A549 (cell line): ENCODE measurements around the gene GAL3ST1. TPM values are rescaled to one million over a fixed set of nuclear protein-coding genes. Genes with fewer than 3 reads are reported as not detected.

ENCODE experiments used
- ATAC-seq, 2 experiments: fragments of 200-7000 bp in 1 of 2; fragments of >200 bp in 1 of 2; cut with Nextera tagmentation in 1 of 2; cut with Tn5 transposase in 1 of 2; 3 replicates each; pipeline versions ENCODE4 v1.8.0 to v1.9.1; 2018 to 2020; ENCODE audit warnings: mild to moderate bottlenecking in 1 of 2, moderate library complexity in 1 of 2
- CTCF ChIA-PET: fragments of 300-600 bp; sonication (Branson Sonifier 250); formaldehyde crosslinking; extraction: SDS; loops from one replicate; lab custom pipeline; 2021; ENCODE audit warnings: antibody characterized with exemption, inconsistent platforms; lab: Yijun Ruan, JAX
- POLR2A ChIA-PET: fragments of 350-600 bp; formaldehyde crosslinking; extraction: SDS; loops from one replicate; lab custom pipeline; 2021; ENCODE audit warnings: antibody characterized with exemption, inconsistent platforms; lab: Yijun Ruan, JAX
- DNase-seq, 2 experiments: peaks; one replicate each; pipeline versions ENCODE4 v3.0.0 to v3.0.0-alpha.2; 2011 to 2016; ENCODE audit warnings: low read depth in 1 of 2, low spot score in 1 of 2
- FAIRE-seq: peaks from 2 replicates; lab custom pipeline; 2011; peaks lifted over from hg19 to GRCh38; lab: Jason Lieb, UNC
- H3K27ac ChIP-seq, 2 experiments: fragments of >200 bp; sonication (Bioruptor Twin); formaldehyde crosslinking; 3 replicates each; pipeline ENCODE4 v1.5.1; 2016 to 2017
- H3K4me1 ChIP-seq: fragments of >200 bp; sonication (Bioruptor Twin); formaldehyde crosslinking; 3 replicates; pipeline ENCODE4 v1.6.1; 2016
- H3K4me2 ChIP-seq: fragments of >200 bp; sonication (Bioruptor Twin); formaldehyde crosslinking; 3 replicates; pipeline ENCODE4 v1.6.1; 2016
- H3K4me3 ChIP-seq: fragments of >200 bp; sonication (Bioruptor Twin); formaldehyde crosslinking; 3 replicates; pipeline ENCODE4 v1.5.1; 2016
- H3K9me3 ChIP-seq: fragments of >200 bp; sonication (Bioruptor Twin); formaldehyde crosslinking; 3 replicates; pipeline ENCODE4 v1.6.1; 2016
- BHLHE40 ChIP-seq: IDR thresholded peaks from 2 replicates; pipeline ENCODE4 v1.6.1; 2012; ENCODE audit warnings: low read depth, low read length, inconsistent platforms
- CBX8 ChIP-seq: fragments of 200-600 bp; sonication (generic); IDR thresholded peaks from 2 replicates; pipeline ENCODE4 v1.6.1; 2016
- CEBPB ChIP-seq, 2 experiments: fragments of >200 bp in 1 of 2; sonication (Bioruptor Twin) in 1 of 2; formaldehyde crosslinking in 1 of 2; IDR thresholded peaks; 2 replicates each; pipeline ENCODE4 v1.6.1; 2012 to 2016
- CHD2 ChIP-seq: fragments of 150-350 bp; IDR thresholded peaks from 2 replicates; pipeline ENCODE4 v1.6.1; 2014; ENCODE audit warnings: low read length; ENCODE audit not compliant: partially characterized antibody
- EHMT2 ChIP-seq: fragments of 200-600 bp; sonication (generic); IDR thresholded peaks from 2 replicates; pipeline ENCODE4 v1.6.1; 2016; ENCODE audit warnings: antibody characterized with exemption, low read depth, mild to moderate bottlenecking, moderate library complexity
- EP300 ChIP-seq, 2 experiments: fragments of >200 bp; sonication (Bioruptor Twin); formaldehyde crosslinking; IDR thresholded peaks; 2 replicates in 1 of 2; 3 replicates in 1 of 2; pipeline ENCODE4 v1.6.1; 2016 to 2017
- FOXS1 ChIP-seq: fragments of 250-450 bp; sonication (Bioruptor Pico); IDR thresholded peaks from 2 replicates; pipeline ENCODE4 v1.5.0; 2020; ENCODE audit warnings: mild to moderate bottlenecking, moderate library complexity
- HEYL ChIP-seq: fragments of 250-450 bp; sonication (Bioruptor Pico); IDR thresholded peaks from 2 replicates; pipeline ENCODE4 v1.8.0; 2021; ENCODE audit warnings: mild to moderate bottlenecking, moderate library complexity
- HOXB5 ChIP-seq: fragments of 250-450 bp; sonication (Bioruptor Pico); IDR thresholded peaks from 2 replicates; pipeline ENCODE4 v1.5.0; 2020; ENCODE audit warnings: mild to moderate bottlenecking, moderate library complexity
- KDM1A ChIP-seq: fragments of 200-600 bp; sonication (generic); IDR thresholded peaks from 2 replicates; pipeline ENCODE4 v1.6.1; 2016; ENCODE audit warnings: low read depth, mild to moderate bottlenecking
- MAFK ChIP-seq: fragments of 450-650 bp; IDR thresholded peaks from 2 replicates; pipeline ENCODE4 v1.6.1; 2014; ENCODE audit not compliant: partially characterized antibody
- MYC ChIP-seq: IDR thresholded peaks from 2 replicates; pipeline ENCODE4 v1.6.1; 2012; ENCODE audit warnings: mild to moderate bottlenecking, inconsistent platforms, low read length, improper control_type of control experiment, borderline replicate concordance
- NFE2L2 ChIP-seq: fragments of 150-350 bp; conservative IDR thresholded peaks from 2 replicates; pipeline ENCODE4 v1.6.1; 2014; ENCODE audit warnings: low read length
- NPAS2 ChIP-seq: fragments of 250-450 bp; sonication (Bioruptor Pico); IDR thresholded peaks from 2 replicates; pipeline ENCODE4 v1.8.0; 2022; ENCODE audit warnings: mild to moderate bottlenecking, moderate library complexity, borderline replicate concordance
- PHF8 ChIP-seq: fragments of 200-600 bp; sonication (generic); IDR thresholded peaks from 2 replicates; pipeline ENCODE4 v1.6.1; 2016; ENCODE audit warnings: low read depth, mild to moderate bottlenecking, antibody characterized with exemption, moderate library complexity, borderline replicate concordance
- POLR2AphosphoS2 ChIP-seq: conservative IDR thresholded peaks from 2 replicates; pipeline ENCODE4 v1.6.1; 2012; ENCODE audit warnings: low read length, improper control_type of control experiment, inconsistent platforms
- RARB ChIP-seq: fragments of 250-450 bp; sonication (Bioruptor Pico); IDR thresholded peaks from 2 replicates; pipeline ENCODE4 v1.8.0; 2021; ENCODE audit warnings: mild to moderate bottlenecking, moderate library complexity
- RCOR1 ChIP-seq: fragments of 150-350 bp; IDR thresholded peaks from 2 replicates; pipeline ENCODE4 v1.6.1; 2014; ENCODE audit warnings: antibody characterized with exemption, low read length, low read depth
- TP53 ChIP-seq: fragments of 250-450 bp; sonication (Bioruptor Pico); IDR thresholded peaks from 2 replicates; pipeline ENCODE4 v1.5.0; 2021; ENCODE audit warnings: mild to moderate bottlenecking, moderate library complexity
- ZC3H11A ChIP-seq: fragments of 450-650 bp; IDR thresholded peaks from 2 replicates; pipeline ENCODE4 v1.6.1; 2014; ENCODE audit warnings: antibody characterized with exemption, mild to moderate bottlenecking
- ZNF302 ChIP-seq: fragments of 250-450 bp; sonication (Bioruptor Pico); IDR thresholded peaks from 2 replicates; pipeline ENCODE4 v1.9.0; 2021; ENCODE audit warnings: inconsistent platforms, mild to moderate bottlenecking, moderate library complexity
- ZSCAN20 ChIP-seq: fragments of 250-450 bp; sonication (Bioruptor Pico); IDR thresholded peaks from 2 replicates; pipeline ENCODE4 v1.8.0; 2022; ENCODE audit warnings: mild to moderate bottlenecking, moderate library complexity
- WGBS: methylation state at CpG from one replicate; pipeline ENCODE4 v1.1.6; 2017; ENCODE audit errors: missing lambda C conversion rate; 5-methylcytosine and 5-hydroxymethylcytosine counted together
- polyA plus RNA-seq, 4 experiments: library from polyadenylated mRNA; depleted of rRNA in 3 of 4; stranded (reverse); fragments of >200 nt; fragmentation: RNase III in 1 of 4; extraction: RNeasy Plus Mini Kit Qiagen cat#74134 plus additional on column Dnase treatment in 1 of 4; gene quantifications; 2 replicates in 3 of 4; 3 replicates in 1 of 4; pipeline ENCODE4 v1.2.3, GENCODE V29; 2011 to 2017
- TF ChIP-seq, protein P1 (sequence below): fragments of 200-600 bp; sonication (generic); IDR thresholded peaks from 2 replicates; pipeline ENCODE4 v1.6.1; 2016; ENCODE audit warnings: antibody characterized with exemption, mild to moderate bottlenecking, moderate library complexity
- TF ChIP-seq, protein P2 (sequence below): fragments of 250-450 bp; sonication (Bioruptor Pico); IDR thresholded peaks from 2 replicates; pipeline ENCODE4 v1.5.0; 2021; ENCODE audit warnings: mild to moderate bottlenecking, moderate library complexity, borderline replicate concordance
- TF ChIP-seq, protein P3 (sequence below): IDR thresholded peaks from 2 replicates; pipeline ENCODE4 v1.6.1; 2012; ENCODE audit warnings: low read depth, borderline replicate concordance

GAL3ST1 gene
- polyA plus RNA-seq, 2 of the 4 experiments (the other 2 are of a cell fraction): 8.7 to 14.0 TPM

GRCh38 chr22:30604723-30605122, 30.3 kb upstream of the GAL3ST1 start:
- DNase-seq: no peak
- peaks cover 30% of the 10 kb centered on the region for H3K4me1 ChIP-seq
- H3K4me2 ChIP-seq: no peak overlapping the region; the same call in 2 of the 3 replicates
- no peak for TF ChIP-seq CHD2
- TF ChIP-seq, protein P1, sequence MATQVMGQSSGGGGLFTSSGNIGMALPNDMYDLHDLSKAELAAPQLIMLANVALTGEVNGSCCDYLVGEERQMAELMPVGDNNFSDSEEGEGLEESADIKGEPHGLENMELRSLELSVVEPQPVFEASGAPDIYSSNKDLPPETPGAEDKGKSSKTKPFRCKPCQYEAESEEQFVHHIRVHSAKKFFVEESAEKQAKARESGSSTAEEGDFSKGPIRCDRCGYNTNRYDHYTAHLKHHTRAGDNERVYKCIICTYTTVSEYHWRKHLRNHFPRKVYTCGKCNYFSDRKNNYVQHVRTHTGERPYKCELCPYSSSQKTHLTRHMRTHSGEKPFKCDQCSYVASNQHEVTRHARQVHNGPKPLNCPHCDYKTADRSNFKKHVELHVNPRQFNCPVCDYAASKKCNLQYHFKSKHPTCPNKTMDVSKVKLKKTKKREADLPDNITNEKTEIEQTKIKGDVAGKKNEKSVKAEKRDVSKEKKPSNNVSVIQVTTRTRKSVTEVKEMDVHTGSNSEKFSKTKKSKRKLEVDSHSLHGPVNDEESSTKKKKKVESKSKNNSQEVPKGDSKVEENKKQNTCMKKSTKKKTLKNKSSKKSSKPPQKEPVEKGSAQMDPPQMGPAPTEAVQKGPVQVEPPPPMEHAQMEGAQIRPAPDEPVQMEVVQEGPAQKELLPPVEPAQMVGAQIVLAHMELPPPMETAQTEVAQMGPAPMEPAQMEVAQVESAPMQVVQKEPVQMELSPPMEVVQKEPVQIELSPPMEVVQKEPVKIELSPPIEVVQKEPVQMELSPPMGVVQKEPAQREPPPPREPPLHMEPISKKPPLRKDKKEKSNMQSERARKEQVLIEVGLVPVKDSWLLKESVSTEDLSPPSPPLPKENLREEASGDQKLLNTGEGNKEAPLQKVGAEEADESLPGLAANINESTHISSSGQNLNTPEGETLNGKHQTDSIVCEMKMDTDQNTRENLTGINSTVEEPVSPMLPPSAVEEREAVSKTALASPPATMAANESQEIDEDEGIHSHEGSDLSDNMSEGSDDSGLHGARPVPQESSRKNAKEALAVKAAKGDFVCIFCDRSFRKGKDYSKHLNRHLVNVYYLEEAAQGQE: no peak
- no peak for TF ChIP-seq EHMT2
- no peak for TF ChIP-seq MYC
- TF ChIP-seq NPAS2 (CRISPR knock-in tag): no peak
- TF ChIP-seq MAFK: no peak
- no peak for TF ChIP-seq HEYL (CRISPR knock-in tag)
- no peak for TF ChIP-seq RARB
- no peak for TF ChIP-seq FOXS1
- no peak for TF ChIP-seq ZNF302
- TF ChIP-seq BHLHE40: no peak
- ChIA-PET CTCF (interaction anchor here (0.9 to 1.7 kb wide), 4 partner anchors 9 to 159 kb away, joined by 3 to 4 read pairs (median 3); no protein-coding TSS in a partner anchor), POLR2A (no interaction called here)
- H3K4me3 ChIP-seq: no peak overlapping the region
- no peak for ATAC-seq
- no peak for FAIRE-seq
- peak overlapping the region in 1 of 2 experiments; percentile 90; a peak in 2 of 6 replicates for H3K27ac ChIP-seq
- WGBS: 87% methylated on average over 2 of the region's 2 CpGs
- H3K9me3 ChIP-seq: no peaks in the 10 kb centered on the region

GRCh38 chr22:30603801-30604200, 29.3 kb upstream of the GAL3ST1 start:
- WGBS: 79% methylated on average over 3 of the region's 3 CpGs

More at GRCh38 chr22:30603801-30604200, 29.3 kb upstream of the GAL3ST1 start:
- TF ChIP-seq EP300 (IDR thresholded peaks at IDR 0.05) (no peak), POLR2AphosphoS2 (no peak), RCOR1 (no peak), PHF8 (no peak), TP53 (CRISPR knock-in tag) (no peak), BHLHE40 (no peak), ZC3H11A (no peak), CBX8 (no peak), CEBPB (IDR thresholded peaks at IDR 0.05) (no peak), FOXS1 (no peak), ZNF302 (no peak), KDM1A (no peak), NFE2L2 (no peak), HOXB5 (CRISPR knock-in tag) (no peak), ZSCAN20 (no peak)
- TF ChIP-seq, protein P2, sequence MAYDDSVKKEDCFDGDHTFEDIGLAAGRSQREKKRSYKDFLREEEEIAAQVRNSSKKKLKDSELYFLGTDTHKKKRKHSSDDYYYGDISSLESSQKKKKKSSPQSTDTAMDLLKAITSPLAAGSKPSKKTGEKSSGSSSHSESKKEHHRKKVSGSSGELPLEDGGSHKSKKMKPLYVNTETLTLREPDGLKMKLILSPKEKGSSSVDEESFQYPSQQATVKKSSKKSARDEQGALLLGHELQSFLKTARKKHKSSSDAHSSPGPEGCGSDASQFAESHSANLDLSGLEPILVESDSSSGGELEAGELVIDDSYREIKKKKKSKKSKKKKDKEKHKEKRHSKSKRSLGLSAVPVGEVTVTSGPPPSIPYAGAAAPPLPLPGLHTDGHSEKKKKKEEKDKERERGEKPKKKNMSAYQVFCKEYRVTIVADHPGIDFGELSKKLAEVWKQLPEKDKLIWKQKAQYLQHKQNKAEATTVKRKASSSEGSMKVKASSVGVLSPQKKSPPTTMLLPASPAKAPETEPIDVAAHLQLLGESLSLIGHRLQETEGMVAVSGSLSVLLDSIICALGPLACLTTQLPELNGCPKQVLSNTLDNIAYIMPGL (CRISPR knock-in tag): no peak
- TF ChIP-seq, protein P3, sequence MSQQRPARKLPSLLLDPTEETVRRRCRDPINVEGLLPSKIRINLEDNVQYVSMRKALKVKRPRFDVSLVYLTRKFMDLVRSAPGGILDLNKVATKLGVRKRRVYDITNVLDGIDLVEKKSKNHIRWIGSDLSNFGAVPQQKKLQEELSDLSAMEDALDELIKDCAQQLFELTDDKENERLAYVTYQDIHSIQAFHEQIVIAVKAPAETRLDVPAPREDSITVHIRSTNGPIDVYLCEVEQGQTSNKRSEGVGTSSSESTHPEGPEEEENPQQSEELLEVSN: no peak
- TF ChIP-seq, all 56 proteins: peak for 0
- H3K9me3 ChIP-seq: no peaks in the 10 kb centered on the region
- ATAC-seq (no peak), FAIRE-seq (no peak), DNase-seq (no peak)
- CTCF ChIA-PET: interaction anchor here (0.9 to 1.7 kb wide), 4 partner anchors 8 to 158 kb away, joined by 3 to 4 read pairs (median 3); no protein-coding TSS in a partner anchor
- no peak overlapping the region for H3K27ac ChIP-seq
- no peak overlapping the region for H3K4me3 ChIP-seq
- H3K4me2 ChIP-seq: no peak overlapping the region
- peaks cover 21% of the 10 kb centered on the region for H3K4me1 ChIP-seq
- POLR2A ChIA-PET: no interaction called here
